HEK293T (cell line): ENCODE measurements around the gene YOD1.
"Not testable (repeated sequence)": the region's sequence is repeated elsewhere in the genome, so short reads cannot be mapped to it uniquely, and the experiment has no call there.

Experiments used
- CTCF ChIA-PET: fragments of 350-600 bp; formaldehyde crosslinking; extraction: SDS; loops from one replicate; lab custom pipeline; 2021; ENCODE audit warnings: antibody characterized with exemption, inconsistent platforms; lab: Yijun Ruan, JAX
- POLR2A ChIA-PET: fragments of 350-600 bp; formaldehyde crosslinking; extraction: SDS; loops from one replicate; lab custom pipeline; 2020; ENCODE audit warnings: antibody characterized with exemption, inconsistent platforms; lab: Yijun Ruan, JAX
- DNase-seq: peaks from one replicate; pipeline ENCODE4 v3.0.0; 2012; ENCODE audit warnings: mixed read lengths; ENCODE audit errors: extremely low spot score
- ARNT ChIP-seq: fragments of 450-650 bp; IDR thresholded peaks from 2 replicates; pipeline ENCODE4 v1.6.1; 2017; ENCODE audit warnings: mild to moderate bottlenecking
- BHLHE40 ChIP-seq: fragments of 450-650 bp; IDR thresholded peaks from 2 replicates; pipeline ENCODE4 v1.6.1; 2016; ENCODE audit warnings: mild to moderate bottlenecking, moderate library complexity, borderline replicate concordance
- CTBP1 ChIP-seq: fragments of 450-650 bp; IDR thresholded peaks from 2 replicates; pipeline ENCODE4 v1.6.1; 2016; ENCODE audit warnings: borderline replicate concordance
- ELF4 ChIP-seq: fragments of 450-650 bp; IDR thresholded peaks from 2 replicates; pipeline ENCODE4 v1.6.1; 2017; ENCODE audit warnings: antibody characterized with exemption
- FOXA1 ChIP-seq: fragments of 450-650 bp; IDR thresholded peaks from 2 replicates; pipeline ENCODE4 v1.6.1; 2016; ENCODE audit warnings: mild to moderate bottlenecking
- FOXK2 ChIP-seq: fragments of 450-650 bp; IDR thresholded peaks from 2 replicates; pipeline ENCODE4 v1.6.1; 2016; ENCODE audit warnings: mild to moderate bottlenecking
- FOXM1 ChIP-seq: fragments of 450-650 bp; IDR thresholded peaks from 2 replicates; pipeline ENCODE4 v1.6.1; 2017; ENCODE audit warnings: mild to moderate bottlenecking, borderline replicate concordance
- HDGF ChIP-seq: fragments of 450-650 bp; IDR thresholded peaks from 2 replicates; pipeline ENCODE4 v1.6.1; 2017; ENCODE audit warnings: antibody characterized with exemption, borderline replicate concordance
- L3MBTL2 ChIP-seq: fragments of 450-650 bp; conservative IDR thresholded peaks from 2 replicates; pipeline ENCODE4 v1.6.1; 2016; ENCODE audit warnings: mild to moderate bottlenecking
- LEF1 ChIP-seq: fragments of 450-650 bp; IDR thresholded peaks from 2 replicates; pipeline ENCODE4 v1.6.1; 2017; ENCODE audit warnings: mild to moderate bottlenecking, borderline replicate concordance
- NFRKB ChIP-seq: fragments of 450-650 bp; IDR thresholded peaks from 2 replicates; pipeline ENCODE4 v1.6.1; 2016; ENCODE audit warnings: mild to moderate bottlenecking, moderate library complexity
- SP1 ChIP-seq: fragments of 450-650 bp; IDR thresholded peaks from 2 replicates; pipeline ENCODE4 v1.6.1; 2017
- SUZ12 ChIP-seq: fragments of 450-650 bp; IDR thresholded peaks from 2 replicates; pipeline ENCODE4 v1.6.1; 2016; ENCODE audit warnings: mild to moderate bottlenecking
- TARDBP ChIP-seq: fragments of 450-650 bp; IDR thresholded peaks from 2 replicates; pipeline ENCODE4 v1.6.1; 2016
- ZNF384 ChIP-seq: fragments of 450-650 bp; IDR thresholded peaks from 2 replicates; pipeline ENCODE4 v1.6.1; 2016
- TF ChIP-seq, protein P1 (sequence below): fragments of 450-650 bp; IDR thresholded peaks from 2 replicates; pipeline ENCODE4 v1.6.1; 2016

YOD1 gene

DNA sequence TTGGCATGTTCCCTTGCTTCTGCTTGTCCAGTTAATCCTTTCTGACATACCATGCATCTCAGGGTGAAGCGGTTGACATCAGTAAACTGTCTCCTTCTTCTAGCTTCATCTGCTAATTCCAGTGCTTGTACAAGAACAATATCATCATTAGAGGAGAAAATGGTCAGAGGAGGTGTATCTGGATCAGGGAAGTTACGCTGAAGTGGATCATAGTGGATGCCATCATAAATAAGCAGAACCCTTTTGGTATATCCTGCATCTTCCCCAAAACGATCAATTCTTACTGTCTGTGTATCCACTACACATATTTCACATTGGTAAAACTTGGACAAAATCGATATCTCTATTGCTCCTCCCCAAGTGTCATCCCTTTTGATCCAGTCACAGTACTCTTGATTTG, 2.0 kb downstream of the YOD1 start:
- no peak for DNase-seq
- POLR2A ChIA-PET, result no interaction called here
- TF ChIP-seq CTBP1 (no peak), SP1 (no peak), TARDBP (no peak), SUZ12 (no peak), FOXK2 (no peak), L3MBTL2 (no peak), FOXM1 (no peak), FOXA1 (no peak), NFRKB (no peak), ZNF384 (no peak)
- TF ChIP-seq, protein P1, sequence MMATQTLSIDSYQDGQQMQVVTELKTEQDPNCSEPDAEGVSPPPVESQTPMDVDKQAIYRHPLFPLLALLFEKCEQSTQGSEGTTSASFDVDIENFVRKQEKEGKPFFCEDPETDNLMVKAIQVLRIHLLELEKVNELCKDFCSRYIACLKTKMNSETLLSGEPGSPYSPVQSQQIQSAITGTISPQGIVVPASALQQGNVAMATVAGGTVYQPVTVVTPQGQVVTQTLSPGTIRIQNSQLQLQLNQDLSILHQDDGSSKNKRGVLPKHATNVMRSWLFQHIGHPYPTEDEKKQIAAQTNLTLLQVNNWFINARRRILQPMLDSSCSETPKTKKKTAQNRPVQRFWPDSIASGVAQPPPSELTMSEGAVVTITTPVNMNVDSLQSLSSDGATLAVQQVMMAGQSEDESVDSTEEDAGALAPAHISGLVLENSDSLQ, result no peak
- CTCF ChIA-PET, result interaction anchor here (0.7 kb wide), 1 partner anchor 281 kb away, joined by 3 read pairs; no protein-coding TSS in a partner anchor

- ChIA-PET POLR2A (no interaction called here), CTCF (no interaction called here)
- TF ChIP-seq BHLHE40 (no peak), HDGF (no peak), FOXA1 (no peak), SUZ12 (no peak), ELF4 (no peak), SP1 (no peak)
- no peak for DNase-seq
Measured at GRCh38 chr1:207048041-207048440, 3.0 kb downstream of the YOD1 start.

DNA sequence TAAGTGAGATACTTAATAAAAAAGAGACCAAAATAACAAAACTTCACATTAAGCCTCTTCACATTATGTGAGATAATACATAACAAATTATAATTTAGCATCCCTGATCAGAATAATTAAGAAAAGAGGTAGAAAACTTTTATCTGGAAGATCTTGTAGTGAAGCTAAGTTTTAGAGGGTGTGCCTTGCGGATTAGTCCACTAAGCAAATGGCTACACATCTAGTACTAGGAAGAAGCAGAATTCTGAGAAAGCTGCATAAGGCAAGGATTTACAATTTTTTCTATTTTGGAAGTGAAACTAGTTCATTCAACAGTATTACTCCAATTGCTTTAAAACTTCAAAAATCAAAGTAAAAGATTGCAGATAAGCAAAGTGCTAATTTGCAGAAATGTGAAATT, 3.5 kb downstream of the YOD1 start:
- TF ChIP-seq FOXA1, result no peak
- no peak for TF ChIP-seq LEF1
- no peak for TF ChIP-seq ZNF384
- no peak for TF ChIP-seq SUZ12
- no peak for TF ChIP-seq TARDBP
- no peak for TF ChIP-seq L3MBTL2
- TF ChIP-seq ARNT, result no peak
- TF ChIP-seq FOXK2, result no peak
- no peak for TF ChIP-seq CTBP1
- no peak for TF ChIP-seq NFRKB
- TF ChIP-seq SP1, result no peak
- TF ChIP-seq FOXM1, result no peak
- no peak for TF ChIP-seq HDGF
- no peak for TF ChIP-seq BHLHE40
- TF ChIP-seq ELF4, result no peak
- TF ChIP-seq, protein P1, result no peak
- DNase-seq, result no peak
- ChIA-PET CTCF (no interaction called here), POLR2A (no interaction called here)

- DNase-seq, result no peak
- TF ChIP-seq BHLHE40 (no peak), NFRKB (no peak), SP1 (no peak), L3MBTL2 (no peak), FOXA1 (no peak)
- TF ChIP-seq, protein P1, result no peak
- CTCF ChIA-PET, result no interaction called here
- POLR2A ChIA-PET, result no interaction called here
Measured at GRCh38 chr1:207045453-207045852, 5.6 kb downstream of the YOD1 start.

DNA sequence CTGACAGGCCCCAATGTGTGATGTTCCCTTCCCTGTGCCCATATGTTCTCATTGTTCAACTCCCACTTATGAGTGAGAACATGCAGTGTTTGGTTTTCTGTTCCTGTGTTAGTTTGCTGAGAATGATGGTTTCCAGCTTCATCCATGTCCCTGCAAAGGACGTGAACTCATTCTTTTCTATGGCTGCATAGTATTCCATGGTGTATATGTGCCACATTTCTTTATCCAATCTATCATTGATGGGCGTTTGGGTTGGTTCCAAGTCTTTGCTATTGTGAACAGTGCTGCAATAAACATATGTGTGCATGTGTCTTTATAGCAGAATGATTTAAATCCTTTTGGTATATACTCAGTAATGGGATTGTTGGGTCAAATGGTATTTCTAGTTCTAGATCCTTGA, 9.6 kb downstream of the YOD1 start:
- POLR2A ChIA-PET, result interaction anchor here (1.2 kb wide), 1 partner anchor 11 kb away, joined by 3 read pairs; the partner anchor contains the start of gene PFKFB2
- DNase-seq, CTCF ChIA-PET: not testable (repeated sequence)

DNA sequence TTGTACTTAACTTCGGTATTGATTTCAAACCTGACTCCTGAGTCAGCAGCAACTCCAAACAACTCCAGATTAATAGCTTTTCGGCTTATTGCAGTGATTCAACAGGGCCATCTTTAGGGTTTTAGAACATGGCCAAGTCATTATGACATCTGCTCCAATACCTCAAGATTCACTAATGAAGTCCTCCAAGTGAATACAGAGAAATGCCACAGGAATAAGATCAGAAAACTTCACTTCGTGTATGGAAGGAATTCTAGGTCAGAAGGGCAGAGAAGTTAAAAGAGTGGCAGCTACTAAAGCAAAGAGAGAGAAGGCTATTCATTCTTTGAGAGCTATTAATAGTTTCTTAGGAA, 10.9 kb downstream of the YOD1 start:
- TF ChIP-seq BHLHE40 (no peak), FOXA1 (no peak), ARNT (no peak), FOXM1 (no peak), TARDBP (no peak), FOXK2 (no peak), CTBP1 (no peak), ELF4 (no peak), HDGF (no peak), LEF1 (no peak), SP1 (no peak), NFRKB (no peak), SUZ12 (no peak), ZNF384 (no peak)
- TF ChIP-seq, protein P1, result no peak
- CTCF ChIA-PET, result interaction anchor here (1.1 kb wide), 1 partner anchor 10 kb away, joined by 3 read pairs; no protein-coding TSS in a partner anchor
- DNase-seq, result no peak
- POLR2A ChIA-PET, result interaction anchor here (0.9 kb wide), 1 partner anchor 13 kb away, joined by 3 read pairs; the partner anchor contains the start of gene PFKFB2
